HEK293 (cell line): ENCODE results near the gene FAT2.
"Not testable (repeated sequence)": the region's sequence is repeated elsewhere in the genome, so short reads cannot be mapped to it uniquely, and the experiment has no call there.

ENCODE experiments used
- CTCF ChIA-PET: fragments of 350-600 bp; formaldehyde crosslinking; extraction: SDS; loops from one replicate; lab custom pipeline; 2021; ENCODE audit warnings: antibody characterized with exemption; lab: Yijun Ruan, JAX
- POLR2A ChIA-PET: fragments of 300-600 bp; formaldehyde crosslinking; extraction: SDS; loops from one replicate; lab custom pipeline; 2020; ENCODE audit warnings: antibody characterized with exemption, inconsistent platforms; lab: Yijun Ruan, JAX
- H3K27ac ChIP-seq: fragments of 200-500 bp; sonication (Bioruptor generic); 2 replicates; pipeline ENCODE4 v1.5.1; 2014; ENCODE audit warnings: low read depth, low read length, control low read depth, inconsistent platforms; ENCODE audit errors: extremely low read depth
- H3K36me3 ChIP-seq, 2 experiments: fragments of 200-500 bp in 1 of 2; sonication (Bioruptor generic) in 1 of 2; 1 replicate in 1 of 2; 2 replicates in 1 of 2; pipeline ENCODE4 v1.5.1; 2014 to 2017; ENCODE audit warnings: inconsistent platforms in 2 of 2, low read length in 2 of 2; ENCODE audit not compliant: control insufficient read depth in 2 of 2, insufficient read depth in 1 of 2
- H3K4me1 ChIP-seq: fragments of 200-500 bp; sonication (Bioruptor generic); 2 replicates; pipeline ENCODE4 v1.5.1; 2014; ENCODE audit warnings: mild to moderate bottlenecking, low read length, inconsistent platforms; ENCODE audit not compliant: control insufficient read depth, insufficient read depth
- H3K4me3 ChIP-seq: 2 replicates; pipeline ENCODE4 v1.5.1; 2011; ENCODE audit warnings: low read depth, mild to moderate bottlenecking, control low read depth, low read length, moderate library complexity
- H3K9me3 ChIP-seq: fragments of 200-500 bp; sonication (Bioruptor generic); 2 replicates; pipeline ENCODE4 v1.5.1; 2014; ENCODE audit warnings: low read depth, low read length, inconsistent platforms; ENCODE audit not compliant: control insufficient read depth, insufficient read depth
- CTCF ChIP-seq: fragments of 450-650 bp; formaldehyde crosslinking; IDR thresholded peaks from 2 replicates; pipeline ENCODE4 v1.5.1; 2016; ENCODE audit warnings: missing biosample characterization, missing genetic modification characterization
- KLF16 ChIP-seq: fragments of 450-650 bp; formaldehyde crosslinking; IDR thresholded peaks from 2 replicates; pipeline ENCODE4 v1.5.1; 2017; ENCODE audit warnings: missing biosample characterization, missing genetic modification characterization
- MZF1 ChIP-seq: fragments of 450-650 bp; formaldehyde crosslinking; IDR thresholded peaks from 2 replicates; pipeline ENCODE4 v1.5.1; 2017; ENCODE audit warnings: missing biosample characterization, missing genetic modification characterization, borderline replicate concordance
- PRDM10 ChIP-seq: fragments of 450-650 bp; formaldehyde crosslinking; IDR thresholded peaks from 2 replicates; pipeline ENCODE4 v1.5.1; 2016; ENCODE audit warnings: missing biosample characterization, missing genetic modification characterization
- RBAK ChIP-seq: fragments of 450-650 bp; formaldehyde crosslinking; IDR thresholded peaks from 2 replicates; pipeline ENCODE4 v1.5.1; 2016; ENCODE audit warnings: missing biosample characterization, missing genetic modification characterization
- REPIN1 ChIP-seq: fragments of 450-650 bp; formaldehyde crosslinking; IDR thresholded peaks from 2 replicates; pipeline ENCODE4 v1.5.1; 2017; ENCODE audit warnings: missing biosample characterization, missing genetic modification characterization, low read depth
- SETDB1 ChIP-seq: IDR thresholded peaks from one replicate; pipeline ENCODE4 v1.6.1; 2017; ENCODE audit warnings: mild to moderate bottlenecking, low read length, moderate library complexity, mixed read lengths; ENCODE audit not compliant: insufficient read length
- ZNF214 ChIP-seq: fragments of 450-650 bp; formaldehyde crosslinking; IDR thresholded peaks from 2 replicates; pipeline ENCODE4 v1.5.1; 2017; ENCODE audit warnings: missing biosample characterization, mild to moderate bottlenecking, missing genetic modification characterization, borderline replicate concordance
- ZNF341 ChIP-seq: fragments of 450-650 bp; formaldehyde crosslinking; IDR thresholded peaks from 2 replicates; pipeline ENCODE4; 2016; ENCODE audit warnings: low read depth, missing biosample characterization, missing genetic modification characterization
- ZNF426 ChIP-seq: fragments of 450-650 bp; formaldehyde crosslinking; IDR thresholded peaks from 2 replicates; pipeline ENCODE4 v1.5.1; 2017; ENCODE audit warnings: missing biosample characterization, missing genetic modification characterization, mild to moderate bottlenecking, inconsistent platforms, moderate library complexity
- ZNF776 ChIP-seq: fragments of 450-650 bp; formaldehyde crosslinking; IDR thresholded peaks from 2 replicates; pipeline ENCODE4 v1.5.0; 2017; ENCODE audit warnings: missing biosample characterization, missing genetic modification characterization, borderline replicate concordance
- ZNF837 ChIP-seq: fragments of 450-650 bp; formaldehyde crosslinking; IDR thresholded peaks from 2 replicates; pipeline ENCODE4 v1.5.1; 2016; ENCODE audit warnings: missing biosample characterization, missing genetic modification characterization
- ZSCAN4 ChIP-seq: fragments of 450-650 bp; formaldehyde crosslinking; IDR thresholded peaks from 2 replicates; pipeline ENCODE4 v1.5.1; 2017; ENCODE audit warnings: missing biosample characterization, missing genetic modification characterization

Gene FAT2

GRCh38 chr5:151585970-151586369 lies 5.2 kb downstream of the FAT2 start:
- ChIA-PET CTCF (interaction anchor here (1.0 kb wide), 1 partner anchor 66 kb away, joined by 6 read pairs; no protein-coding TSS in a partner anchor), POLR2A (no interaction called here)
- no peak overlapping the region for H3K4me3 ChIP-seq
- H3K4me1 ChIP-seq: no peaks in the 10 kb centered on the region
- no peaks in the 10 kb centered on the region for H3K36me3 ChIP-seq
- H3K27ac ChIP-seq: no peak overlapping the region
- TF ChIP-seq ZNF214: no peak
- TF ChIP-seq ZNF426 (tag by site-specific recombination): no peak
- TF ChIP-seq ZNF776: no peak
- TF ChIP-seq, all 188 proteins: peak for 0
- no peaks in the 10 kb centered on the region for H3K9me3 ChIP-seq

GRCh38 chr5:151585344-151585743 lies 5.8 kb downstream of the FAT2 start:
- not testable (repeated sequence) for H3K4me1 ChIP-seq
- CTCF ChIA-PET: interaction anchor here (0.6 kb wide), 1 partner anchor 268 kb away, joined by 5 read pairs; no protein-coding TSS in a partner anchor
- POLR2A ChIA-PET: interaction anchor here (0.6 kb wide), 1 partner anchor 460 kb away, joined by 6 read pairs; no protein-coding TSS in a partner anchor

GRCh38 chr5:151584057-151584937 lies 6.8 kb downstream of the FAT2 start:
- no peaks in the 10 kb centered on the region for H3K36me3 ChIP-seq
- no peak overlapping the region for H3K27ac ChIP-seq
- H3K9me3 ChIP-seq: no peaks in the 10 kb centered on the region
- ChIA-PET POLR2A (interaction anchor here (0.7 kb wide), 1 partner anchor 9 kb away, joined by 3 read pairs; no protein-coding TSS in a partner anchor), CTCF (no interaction called here)
- H3K4me3 ChIP-seq: no peak overlapping the region
- no peaks in the 10 kb centered on the region for H3K4me1 ChIP-seq
- TF ChIP-seq ZNF837 (no peak), MZF1 (tag by site-specific recombination) (no peak), KLF16 (no peak), SETDB1 (no peak), RBAK (no peak), REPIN1 (no peak), ZSCAN4 (tag by site-specific recombination) (no peak), PRDM10 (no peak), CTCF (tag by site-specific recombination) (no peak), ZNF341 (no peak)

More at GRCh38 chr5:151585344-151585743, 5.8 kb downstream of the FAT2 start:
- not testable (repeated sequence) for H3K4me3 ChIP-seq, H3K9me3 ChIP-seq, H3K27ac ChIP-seq, H3K36me3 ChIP-seq
